Stomach (tissue), 19 donors: ENCODE measurements around the gene NEUROD1. TPM values are rescaled to one million over a fixed set of nuclear protein-coding genes. Genes with fewer than 3 reads are reported as not detected.

Experiments used
- DNase-seq, 2 donors: peaks; one replicate each; pipeline versions ENCODE4 v3.0.0 to v3.0.0-alpha.2; 2013 to 2019
- H3K27ac ChIP-seq, 5 donors: fragments of 200-600 bp in 4 of 5; sonication (generic) in 4 of 5; one replicate each; pipeline ENCODE4 v1.5.1; 2013 to 2019; ENCODE audit warnings: mild to moderate bottlenecking in 1 of 5, moderate library complexity in 1 of 5
- H3K27me3 ChIP-seq, 3 donors: fragments of 200-600 bp; sonication (generic); one replicate each; pipeline ENCODE4 v1.5.1; 2017 to 2019; ENCODE audit warnings: mixed run types in 1 of 3
- H3K36me3 ChIP-seq, 4 donors: fragments of 200-600 bp; sonication (generic); 1 replicate in 3 of 4; 2 replicates in 1 of 4; pipeline ENCODE4 v1.5.1; 2016 to 2019
- H3K4me1 ChIP-seq, 4 donors: fragments of 200-600 bp; sonication (generic); one replicate each; pipeline ENCODE4 v1.5.1; 2016 to 2019
- H3K4me3 ChIP-seq, 4 donors: fragments of 200-600 bp; sonication (generic) in 3 of 4; one replicate each; pipeline ENCODE4 v1.5.1; 2016 to 2019; ENCODE audit warnings: mild to moderate bottlenecking in 1 of 4
- H3K9me3 ChIP-seq, 4 donors: fragments of 200-600 bp; sonication (generic); one replicate each; pipeline ENCODE4 v1.5.1; 2016 to 2019
- EP300 ChIP-seq: sonication (generic); formaldehyde crosslinking; IDR thresholded peaks from one replicate; pipeline ENCODE4 v1.6.1; 2017; ENCODE audit warnings: antibody characterized with exemption
- POLR2A ChIP-seq, 4 donors: fragments of 450-650 bp; IDR thresholded peaks; one replicate each; pipeline ENCODE4 v1.6.1; 2016; ENCODE audit warnings: antibody characterized with exemption in 4 of 4, control low read depth in 2 of 4, mild to moderate bottlenecking in 1 of 4, moderate library complexity in 1 of 4
- POLR2AphosphoS5 ChIP-seq, 3 donors: sonication (generic); formaldehyde crosslinking; IDR thresholded peaks; one replicate each; pipeline ENCODE4 v1.6.1; 2016; ENCODE audit warnings: antibody characterized with exemption in 3 of 3
- WGBS, 5 donors: extraction: QIAGEN DNeasy Blood & Tissue Kit in 3 of 5; methylation state at CpG; one replicate each; pipeline versions ENCODE4 v1.1.5 to v1.1.7; 2013 to 2018; 5-methylcytosine and 5-hydroxymethylcytosine counted together
- intact Hi-C: fragments of 100-400 bp; cut with DNase I; formaldehyde crosslinking; loops from one replicate; pipeline ENCODE4 v1.15.1; 2023; ENCODE audit warnings: low total_unique reads
- long read RNA-seq, 10 donors: transcript quantifications; one replicate each; lab custom pipeline, GENCODE V29; 2026
- polyA plus RNA-seq, 3 donors: library from polyadenylated mRNA; stranded (reverse); fragments of 200-250 nt; gene quantifications; one replicate each; pipeline ENCODE4 v1.2.3, GENCODE V29; 2013
- total RNA-seq, 5 donors: library from RNA; depleted of rRNA; stranded (reverse); fragments of >200 nt; gene quantifications; one replicate each; pipeline versions ENCODE4 v1.1.0 to v1.2.3, GENCODE V29; 2014 to 2016
- TF ChIP-seq, protein P1 (sequence below), 7 experiments: fragments of 450-650 bp in 4 of 7; fragments of 200-600 bp in 3 of 7; sonication (generic) in 3 of 7; IDR thresholded peaks; one replicate each; pipeline ENCODE4 v1.5.1; 2016 to 2019; ENCODE audit warnings: antibody characterized with exemption in 7 of 7, control low read depth in 2 of 7, mild to moderate bottlenecking in 1 of 7
- donor health status: healthy with polysubstance abuse.
- donor health status: Bipolar disorder and iron deficiency.
- donor health status: healthy.

NEUROD1 gene
- total RNA-seq (1 to 10 TPM in 1 of 5 donors, under 1 TPM in 1, not detected in 3; 0.92 to 1.2 TPM), polyA plus RNA-seq (1 to 10 TPM in 2 of 3 donors, under 1 TPM in 1; 0.55 to 3.6 (median 1.4) TPM)
- long read RNA-seq, donor 1, result 0 reads
- long read RNA-seq, donor 2, transcript NEUROD1-201 (2 exons, 2,852 nt), result major isoform, 6 of 6 reads
- long read RNA-seq, donor 2, partial matches to known transcripts, result 0 of 6 reads
- long read RNA-seq, donor 2, other reads (novel, unspliced or antisense), result 0 of 6 reads
- long read RNA-seq, donor 3, partial matches to known transcripts, result 0 of 4 reads
- long read RNA-seq, donor 3, other reads (novel, unspliced or antisense), result 0 of 4 reads
- long read RNA-seq, donor 4, partial matches to known transcripts, result 0 of 1 reads
- long read RNA-seq, donor 4, other reads (novel, unspliced or antisense), result 0 of 1 reads
- long read RNA-seq, donor 5, partial matches to known transcripts, result 0 of 3 reads
- long read RNA-seq, donor 5, other reads (novel, unspliced or antisense), result 0 of 3 reads
- long read RNA-seq, donor 6, result 0 reads
- long read RNA-seq, donor 7, partial matches to known transcripts, result 0 of 3 reads
- long read RNA-seq, donor 7, other reads (novel, unspliced or antisense), result 0 of 3 reads
- long read RNA-seq, donor 8, partial matches to known transcripts, result 0 of 3 reads
- long read RNA-seq, donor 8, other reads (novel, unspliced or antisense), result 0 of 3 reads
- long read RNA-seq, donor 9, partial matches to known transcripts, result 0 of 2 reads
- long read RNA-seq, donor 9, other reads (novel, unspliced or antisense), result 0 of 2 reads
- long read RNA-seq, donor 10, partial matches to known transcripts, result 0 of 1 reads
- long read RNA-seq, donor 10, other reads (novel, unspliced or antisense), result 0 of 1 reads

DNA sequence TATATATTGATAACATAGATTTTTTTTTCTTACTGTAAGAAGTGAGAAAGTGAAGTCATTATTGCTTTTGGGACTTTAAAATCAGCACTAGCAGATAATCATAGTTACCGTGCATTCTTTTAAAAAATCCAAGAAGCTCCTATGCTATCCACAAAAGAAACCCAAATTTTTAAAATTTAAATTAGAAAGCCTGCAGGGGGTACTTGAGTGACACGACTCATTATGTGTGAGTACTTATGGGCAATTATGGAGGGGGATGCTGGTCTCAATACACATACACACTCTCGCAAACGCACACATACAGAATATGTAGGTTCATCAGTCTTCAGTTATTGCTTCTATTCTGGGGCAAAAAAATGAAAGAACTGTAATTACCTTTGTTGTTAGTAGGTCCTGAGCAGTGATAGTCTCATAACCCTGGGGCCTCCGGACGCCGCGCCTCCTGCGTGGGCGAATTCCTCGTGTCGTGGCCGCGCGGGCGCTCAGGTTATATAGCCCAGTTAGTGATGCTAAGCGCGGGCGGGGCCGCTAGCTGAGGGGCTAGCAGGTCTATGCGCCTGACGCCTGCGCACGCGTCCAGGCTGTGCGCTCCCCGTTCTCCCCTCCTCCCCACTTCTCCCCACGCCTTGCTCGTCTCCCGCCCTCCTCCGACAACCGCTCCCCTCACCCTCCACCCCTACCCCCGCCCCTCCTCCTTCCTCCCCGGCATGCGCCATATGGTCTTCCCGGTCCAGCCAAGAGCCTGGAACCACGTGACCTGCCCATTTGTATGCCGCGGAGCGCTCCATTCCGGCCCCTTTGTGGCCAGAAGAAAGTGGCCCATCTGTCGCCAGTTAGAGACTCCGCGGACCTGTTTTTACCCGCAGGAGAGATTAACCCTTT, at the start of gene NEUROD1:
Gene NEUROD1 (minus strand): TSS at position 463 of the 882 bp plus-strand sequence. CDS start 1,657 bp downstream, outside the sequence.
- intact Hi-C loops, result no loop called here
- peak within 1 kb of the TSS in 3 of 4 donors; percentile 10 to 39 (median 19) for H3K4me3 ChIP-seq
- 3 to 6% (median 4%) methylated on average over 42 to 45 of the region's 45 CpGs for WGBS, 5 donors

DNA sequence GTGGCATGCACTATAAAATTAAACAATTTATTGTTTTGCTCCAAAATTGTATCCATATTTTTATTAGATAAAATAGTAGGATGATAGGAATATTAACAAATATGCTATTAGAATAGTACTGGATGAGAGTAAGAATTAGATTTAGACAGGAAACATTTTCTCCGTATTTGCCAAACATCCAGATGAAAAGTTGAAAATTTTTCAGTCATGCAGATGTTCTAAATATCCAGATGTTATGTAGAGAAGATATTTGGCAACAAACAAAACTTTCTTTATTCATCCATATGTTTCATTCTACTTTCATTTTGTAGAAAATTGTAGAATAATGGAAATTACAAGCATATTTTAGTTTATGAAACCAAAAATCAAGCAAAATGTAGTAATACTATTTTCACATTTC, 45.2 kb upstream of the NEUROD1 start:
- H3K9me3 ChIP-seq, result peaks cover 0 to 8% (median 0%) of the 10 kb centered on the region in 4 donors
- TF ChIP-seq, protein P1, sequence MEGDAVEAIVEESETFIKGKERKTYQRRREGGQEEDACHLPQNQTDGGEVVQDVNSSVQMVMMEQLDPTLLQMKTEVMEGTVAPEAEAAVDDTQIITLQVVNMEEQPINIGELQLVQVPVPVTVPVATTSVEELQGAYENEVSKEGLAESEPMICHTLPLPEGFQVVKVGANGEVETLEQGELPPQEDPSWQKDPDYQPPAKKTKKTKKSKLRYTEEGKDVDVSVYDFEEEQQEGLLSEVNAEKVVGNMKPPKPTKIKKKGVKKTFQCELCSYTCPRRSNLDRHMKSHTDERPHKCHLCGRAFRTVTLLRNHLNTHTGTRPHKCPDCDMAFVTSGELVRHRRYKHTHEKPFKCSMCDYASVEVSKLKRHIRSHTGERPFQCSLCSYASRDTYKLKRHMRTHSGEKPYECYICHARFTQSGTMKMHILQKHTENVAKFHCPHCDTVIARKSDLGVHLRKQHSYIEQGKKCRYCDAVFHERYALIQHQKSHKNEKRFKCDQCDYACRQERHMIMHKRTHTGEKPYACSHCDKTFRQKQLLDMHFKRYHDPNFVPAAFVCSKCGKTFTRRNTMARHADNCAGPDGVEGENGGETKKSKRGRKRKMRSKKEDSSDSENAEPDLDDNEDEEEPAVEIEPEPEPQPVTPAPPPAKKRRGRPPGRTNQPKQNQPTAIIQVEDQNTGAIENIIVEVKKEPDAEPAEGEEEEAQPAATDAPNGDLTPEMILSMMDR (IDR thresholded peaks at IDR 0.05), result no peak
- no peak for TF ChIP-seq POLR2A (IDR thresholded peaks at IDR 0.05)
- TF ChIP-seq POLR2AphosphoS5 (IDR thresholded peaks at IDR 0.05), result no peak
- no peak for TF ChIP-seq EP300
- no peaks in the 10 kb centered on the region for H3K36me3 ChIP-seq
- no peak overlapping the region for H3K4me3 ChIP-seq
- intact Hi-C loops, result no loop called here
- no peak for DNase-seq
- WGBS, 5 donors, result 76 to 88% (median 86%) methylated on average over 1 of the region's 1 CpG
- H3K4me1 ChIP-seq, result no peaks in the 10 kb centered on the region
- no peak overlapping the region for H3K27ac ChIP-seq
- H3K27me3 ChIP-seq, result no peaks in the 10 kb centered on the region

More for the DNA sequence above, at the start of gene NEUROD1:
- Histone ChIP-seq H3K27ac (no peak within 1 kb of the TSS), H3K36me3 (no peaks in the 10 kb centered on the region), H3K4me1 (peaks cover 23 to 53% (median 43%) of the 10 kb centered on the region in 4 donors), H3K27me3 (peaks cover 51 to 92% (median 79%) of the 10 kb centered on the region in 3 donors), H3K9me3 (peaks cover 0 to 22% (median 6%) of the 10 kb centered on the region in 4 donors)
- DNase-seq, result peak in 1 of 2 donors; percentile 80
- no peak for TF ChIP-seq EP300
- TF ChIP-seq POLR2AphosphoS5 (IDR thresholded peaks at IDR 0.05), result no peak
- no peak for TF ChIP-seq POLR2A (IDR thresholded peaks at IDR 0.05)
- TF ChIP-seq, protein P1 (IDR thresholded peaks at IDR 0.05), result no peak

DNA sequence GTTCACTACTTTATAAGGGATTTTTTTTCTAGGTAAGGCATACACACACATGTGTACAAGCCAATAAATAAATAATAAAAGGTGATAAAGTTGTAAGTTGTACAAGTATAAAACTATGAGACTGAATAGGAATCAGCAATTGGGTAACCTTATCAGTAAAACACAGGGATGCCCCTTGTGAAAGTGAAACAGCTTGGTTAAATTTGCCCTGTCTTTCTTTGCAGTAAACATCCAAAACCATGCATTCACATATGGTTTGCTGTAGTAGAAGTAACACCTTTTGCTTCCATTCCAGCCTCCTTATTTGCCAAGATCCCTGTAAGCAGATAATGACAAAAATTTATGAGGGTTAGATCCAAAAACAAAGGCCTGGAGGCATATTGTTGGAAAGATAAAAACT, 44.3 kb upstream of the NEUROD1 start:
- no peak for TF ChIP-seq POLR2A (IDR thresholded peaks at IDR 0.05)
- TF ChIP-seq POLR2AphosphoS5 (IDR thresholded peaks at IDR 0.05), result no peak
- TF ChIP-seq EP300, result no peak
- TF ChIP-seq, protein P1 (IDR thresholded peaks at IDR 0.05), result no peak

More for the DNA sequence above, 44.3 kb upstream of the NEUROD1 start:
- H3K4me1 ChIP-seq, result no peaks in the 10 kb centered on the region
- H3K27me3 ChIP-seq, result no peaks in the 10 kb centered on the region
- DNase-seq, result no peak
- H3K27ac ChIP-seq, result no peak overlapping the region
- no peak overlapping the region for H3K4me3 ChIP-seq
- intact Hi-C loops, result no loop called here
- H3K9me3 ChIP-seq, result peaks cover 0 to 8% (median 0%) of the 10 kb centered on the region in 4 donors
- no peaks in the 10 kb centered on the region for H3K36me3 ChIP-seq
